HepG2 (cell line): ENCODE data around the gene ARSH.

Experiments used
- CEBPB ChIP-seq: IDR thresholded peaks from 2 replicates; pipeline ENCODE4 v1.6.1; 2011; ENCODE audit warnings: low read depth, low read length, improper control_type of control experiment, borderline replicate concordance
- CTCF ChIP-seq: sonication (generic); formaldehyde crosslinking; IDR thresholded peaks from 2 replicates; pipeline ENCODE4 v1.5.0; 2020; ENCODE audit warnings: mild to moderate bottlenecking, missing genetic modification reagents, moderate library complexity
- EP300 ChIP-seq, 3 experiments: sonication (generic) in 1 of 3; formaldehyde crosslinking in 1 of 3; IDR thresholded peaks; 2 replicates each; pipeline versions ENCODE4 v1.5.1 to v1.6.1; 2011 to 2020; ENCODE audit warnings: low read depth in 2 of 3, low read length in 2 of 3, borderline replicate concordance in 1 of 3, improper control_type of control experiment in 1 of 3, mild to moderate bottlenecking in 1 of 3, missing genetic modification reagents in 1 of 3, moderate library complexity in 1 of 3
- EZH2 ChIP-seq: conservative IDR thresholded peaks from 2 replicates; pipeline ENCODE4 v1.6.1; 2012; ENCODE audit warnings: mild to moderate bottlenecking, low read depth, low read length, moderate library complexity
- HDAC2 ChIP-seq: sonication (generic); formaldehyde crosslinking; IDR thresholded peaks from 2 replicates; pipeline ENCODE4 v1.4.0; 2020; ENCODE audit warnings: missing genetic modification reagents
- KDM1A ChIP-seq: IDR thresholded peaks from 2 replicates; pipeline ENCODE4 v1.6.1; 2016; ENCODE audit warnings: missing compliant biosample characterization
- MAX ChIP-seq: IDR thresholded peaks from 2 replicates; pipeline ENCODE4 v1.6.1; 2012; ENCODE audit warnings: inconsistent platforms
- NBN ChIP-seq: fragments of 450-650 bp; conservative IDR thresholded peaks from 2 replicates; pipeline ENCODE4 v1.6.1; 2017
- RARA ChIP-seq: IDR thresholded peaks from 2 replicates; pipeline ENCODE4 v1.6.1; 2016; ENCODE audit warnings: missing genetic modification reagents, missing compliant biosample characterization
- SMC3 ChIP-seq: IDR thresholded peaks from 2 replicates; pipeline ENCODE4 v1.6.1; 2011; ENCODE audit warnings: low read length, improper control_type of control experiment
- YEATS2 ChIP-seq: sonication (generic); formaldehyde crosslinking; IDR thresholded peaks from 2 replicates; pipeline ENCODE4 v1.4.0; 2020; ENCODE audit warnings: missing genetic modification reagents, borderline replicate concordance
- ZNF318 ChIP-seq: sonication (generic); formaldehyde crosslinking; IDR thresholded peaks from 2 replicates; pipeline ENCODE4 v1.4.0; 2020; ENCODE audit warnings: mild to moderate bottlenecking, missing genetic modification reagents
- ZNF501 ChIP-seq: sonication (generic); formaldehyde crosslinking; IDR thresholded peaks from 2 replicates; pipeline ENCODE4 v1.5.1; 2020; ENCODE audit warnings: mild to moderate bottlenecking, moderate library complexity, missing genetic modification reagents
- ZNF780A ChIP-seq: sonication (generic); formaldehyde crosslinking; IDR thresholded peaks from 2 replicates; pipeline ENCODE4 v1.8.0; 2022; ENCODE audit warnings: mild to moderate bottlenecking, missing genetic modification reagents, moderate library complexity

- TF ChIP-seq CEBPB: no peak
- no peak for TF ChIP-seq KDM1A (CRISPR knock-in tag)
- TF ChIP-seq HDAC2 (CRISPR knock-in tag): no peak
- no peak for TF ChIP-seq EP300 (IDR thresholded peaks at IDR 0.05; ENCODE audit: low read depth in 2 of 2, low read length in 2 of 2)
- TF ChIP-seq EP300 (CRISPR knock-in tag; IDR thresholded peaks at IDR 0.05; ENCODE audit: borderline replicate concordance): no peak
- no peak for TF ChIP-seq ZNF501
- no peak for TF ChIP-seq SMC3
- TF ChIP-seq CTCF (CRISPR knock-in tag): no peak
- TF ChIP-seq RARA (CRISPR knock-in tag): no peak
- TF ChIP-seq YEATS2 (CRISPR knock-in tag): no peak
- no peak for TF ChIP-seq NBN
- TF ChIP-seq ZNF318 (CRISPR knock-in tag): no peak
- TF ChIP-seq MAX: no peak
- no peak for TF ChIP-seq ZNF780A (CRISPR knock-in tag)
- TF ChIP-seq EZH2: no peak
Observed at GRCh38 chrX:2972391-2972790, 34.0 kb upstream of the ARSH start.
